Measurements from ENCODE around the gene SPACDR. TPM values are rescaled to one million over a fixed set of nuclear protein-coding genes. Genes with fewer than 3 reads are reported as not detected.
"Not testable (repeated sequence)": the region's sequence is repeated elsewhere in the genome, so short reads cannot be mapped to it uniquely, and the experiment has no call there.

The SPACDR gene
- 0.35 TPM for total RNA-seq
- long read RNA-seq: 0 reads

GRCh38 chr7:100464210-100464660 lies at the start of gene SPACDR:
TSS of gene SPACDR (minus strand) at chr7:100464260. CDS start at chr7:100464025, 235 bp downstream.
- no peak for DNase-seq (ENCODE audit: missing footprints)
- intact Hi-C loops (cut with DNase I): no loop called here
- no peak for ATAC-seq

- ATAC-seq (no peak), DNase-seq (ENCODE audit: missing footprints) (no peak)
- intact Hi-C loops (cut with DNase I): no loop called here
These were observed 49.3 kb upstream of the SPACDR start for GRCh38 chr7:100513212-100513810.

- intact Hi-C loops (cut with DNase I): no loop called here
- DNase-seq (ENCODE audit: missing footprints): no peak
- ATAC-seq: no peak
These were observed 46.6 kb upstream of the SPACDR start for GRCh38 chr7:100510437-100511239.

- ATAC-seq (no peak), DNase-seq (ENCODE audit: missing footprints) (no peak)
- intact Hi-C loops (cut with DNase I): no loop called here
These were observed 45.2 kb upstream of the SPACDR start for GRCh38 chr7:100509231-100509630.

GRCh38 chr7:100506356-100506923 lies 42.4 kb upstream of the SPACDR start:
- DNase-seq (ENCODE audit: missing footprints) (no peak), ATAC-seq (no peak)
- intact Hi-C loops (cut with DNase I): no loop called here

- intact Hi-C loops (cut with DNase I): no loop called here
- ATAC-seq: no peak
These were observed 41.0 kb upstream of the SPACDR start for GRCh38 chr7:100504887-100505611.

GRCh38 chr7:100504031-100504430 lies 40.0 kb upstream of the SPACDR start:
- intact Hi-C loops (cut with DNase I); ATAC-seq; DNase-seq (ENCODE audit: missing footprints): not testable (repeated sequence)

More at GRCh38 chr7:100504887-100505611, 41.0 kb upstream of the SPACDR start:
- no peak for DNase-seq (ENCODE audit: missing footprints)

GRCh38 chr7:100500743-100501142 lies 36.7 kb upstream of the SPACDR start:
- DNase-seq (ENCODE audit: missing footprints); intact Hi-C loops (cut with DNase I); ATAC-seq: not testable (repeated sequence)

- DNase-seq (ENCODE audit: missing footprints): no peak
These were observed 32.4 kb upstream of the SPACDR start for GRCh38 chr7:100496509-100496908.

GRCh38 chr7:100493476-100494264 lies 29.6 kb upstream of the SPACDR start:
- peak; percentile 42 for ATAC-seq
- intact Hi-C loops (cut with DNase I): no loop called here
- DNase-seq (ENCODE audit: missing footprints): no peak

More at GRCh38 chr7:100496509-100496908, 32.4 kb upstream of the SPACDR start:
- no peak for ATAC-seq
- intact Hi-C loops (cut with DNase I): no loop called here

GRCh38 chr7:100492738-100493475 lies 28.8 kb upstream of the SPACDR start:
- ATAC-seq (no peak), DNase-seq (ENCODE audit: missing footprints) (no peak)
- intact Hi-C loops (cut with DNase I): no loop called here

GRCh38 chr7:100491192-100491578 lies 27.1 kb upstream of the SPACDR start:
- no peak for ATAC-seq
- intact Hi-C loops (cut with DNase I): no loop called here

GRCh38 chr7:100490483-100491191 lies 26.6 kb upstream of the SPACDR start:
- intact Hi-C loops (cut with DNase I): no loop called here
- DNase-seq (ENCODE audit: missing footprints): no peak
- no peak for ATAC-seq

More at GRCh38 chr7:100491192-100491578, 27.1 kb upstream of the SPACDR start:
- DNase-seq (ENCODE audit: missing footprints): no peak

GRCh38 chr7:100489824-100490223 lies 25.8 kb upstream of the SPACDR start:
- no peak for ATAC-seq
- intact Hi-C loops (cut with DNase I): no loop called here
- no peak for DNase-seq (ENCODE audit: missing footprints)

- no peak for DNase-seq (ENCODE audit: missing footprints)
- intact Hi-C loops (cut with DNase I): no loop called here
- ATAC-seq: no peak
These were observed 25.1 kb upstream of the SPACDR start for GRCh38 chr7:100489121-100489520.

GRCh38 chr7:100488333-100489095 lies 24.5 kb upstream of the SPACDR start:
- intact Hi-C loops (cut with DNase I): no loop called here
- no peak for DNase-seq (ENCODE audit: missing footprints)
- ATAC-seq: no peak
